Activated naive CD8-positive, alpha-beta T cell treated with anti-CD3 and anti-CD28 coated beads for 36 hours (primary cell): ENCODE measurements around the gene GTF2A1. TPM values are rescaled to one million over a fixed set of nuclear protein-coding genes. Genes with fewer than 3 reads are reported as not detected.

Experiments
- DNase-seq: peaks from one replicate; pipeline ENCODE4 v3.0.0; 2021
- H3K27ac Mint-ChIP-seq: one replicate; pipeline ENCODE4 v1.8.0; 2022; ENCODE audit warnings: mild to moderate bottlenecking, moderate library complexity, mixed read lengths
- H3K27me3 Mint-ChIP-seq: one replicate; pipeline ENCODE4 v1.8.0; 2022; ENCODE audit warnings: mild to moderate bottlenecking, mixed read lengths
- H3K36me3 Mint-ChIP-seq: one replicate; pipeline ENCODE4 v1.8.0; 2021; ENCODE audit warnings: mild to moderate bottlenecking, mixed read lengths
- H3K4me1 Mint-ChIP-seq: one replicate; pipeline ENCODE4 v1.8.0; 2021; ENCODE audit warnings: mixed read lengths
- H3K4me3 Mint-ChIP-seq: one replicate; pipeline ENCODE4 v1.8.0; 2022; ENCODE audit warnings: mild to moderate bottlenecking, moderate library complexity, mixed read lengths
- H3K9me3 Mint-ChIP-seq: one replicate; pipeline ENCODE4 v1.8.0; 2022; ENCODE audit warnings: mixed read lengths
- total RNA-seq, 2 experiments: library from RNA; stranded (reverse); gene quantifications; one replicate each; pipeline ENCODE4 v1.2.3, GENCODE V29; 2021

The GTF2A1 gene
- total RNA-seq, 2 experiments from 2014 or later: 42.5 TPM

GRCh38 chr14:81211844-81212243 is 8.9 kb downstream of the GTF2A1 start:
- DNase-seq: peak; percentile 12
- no peak overlapping the region for H3K27ac Mint-ChIP-seq
- H3K27me3 Mint-ChIP-seq: no peaks in the 10 kb centered on the region
- H3K4me1 Mint-ChIP-seq: peaks cover 37% of the 10 kb centered on the region
- no peak overlapping the region for H3K4me3 Mint-ChIP-seq
- no peaks in the 10 kb centered on the region for H3K9me3 Mint-ChIP-seq
- peaks cover 36% of the 10 kb centered on the region for H3K36me3 Mint-ChIP-seq

GRCh38 chr14:81209167-81209836 is 11.5 kb downstream of the GTF2A1 start:
- no peak overlapping the region for H3K27ac Mint-ChIP-seq

GRCh38 chr14:81208489-81208888 is 12.3 kb downstream of the GTF2A1 start:
- Mint-ChIP-seq H3K27ac (no peak overlapping the region), H3K36me3 (peaks cover 28% of the 10 kb centered on the region), H3K4me3 (no peak overlapping the region), H3K4me1 (peaks cover 48% of the 10 kb centered on the region), H3K27me3 (no peaks in the 10 kb centered on the region), H3K9me3 (no peaks in the 10 kb centered on the region)
- no peak for DNase-seq

More at GRCh38 chr14:81209167-81209836, 11.5 kb downstream of the GTF2A1 start:
- Mint-ChIP-seq H3K4me3 (no peak overlapping the region), H3K9me3 (no peaks in the 10 kb centered on the region), H3K4me1 (peaks cover 52% of the 10 kb centered on the region), H3K27me3 (no peaks in the 10 kb centered on the region), H3K36me3 (peaks cover 29% of the 10 kb centered on the region)
- DNase-seq: no peak

GRCh38 chr14:81206115-81206514 is 14.6 kb downstream of the GTF2A1 start:
- no peak for DNase-seq
- no peak overlapping the region for H3K27ac Mint-ChIP-seq
- no peaks in the 10 kb centered on the region for H3K27me3 Mint-ChIP-seq
- peaks cover 34% of the 10 kb centered on the region for H3K4me1 Mint-ChIP-seq
- no peak overlapping the region for H3K4me3 Mint-ChIP-seq
- no peaks in the 10 kb centered on the region for H3K9me3 Mint-ChIP-seq
- peaks cover 37% of the 10 kb centered on the region for H3K36me3 Mint-ChIP-seq

GRCh38 chr14:81205639-81206038 is 15.1 kb downstream of the GTF2A1 start:
- no peak for DNase-seq
- Mint-ChIP-seq H3K4me3 (no peak overlapping the region), H3K36me3 (peaks cover 38% of the 10 kb centered on the region), H3K9me3 (no peaks in the 10 kb centered on the region), H3K4me1 (peaks cover 31% of the 10 kb centered on the region), H3K27ac (no peak overlapping the region), H3K27me3 (no peaks in the 10 kb centered on the region)

- Mint-ChIP-seq H3K27me3 (no peaks in the 10 kb centered on the region), H3K4me1 (peaks cover 20% of the 10 kb centered on the region), H3K4me3 (no peak overlapping the region), H3K36me3 (peaks cover 37% of the 10 kb centered on the region), H3K9me3 (no peaks in the 10 kb centered on the region), H3K27ac (peak overlapping the region; percentile 66)
- no peak for DNase-seq
These were observed 20.7 kb downstream of the GTF2A1 start for GRCh38 chr14:81200054-81200453.

- peaks cover 41% of the 10 kb centered on the region for H3K36me3 Mint-ChIP-seq
- H3K4me1 Mint-ChIP-seq: peaks cover 21% of the 10 kb centered on the region
- H3K27ac Mint-ChIP-seq: no peak overlapping the region
- no peak overlapping the region for H3K4me3 Mint-ChIP-seq
- H3K9me3 Mint-ChIP-seq: no peaks in the 10 kb centered on the region
- no peak for DNase-seq
- no peaks in the 10 kb centered on the region for H3K27me3 Mint-ChIP-seq
These were observed 21.7 kb downstream of the GTF2A1 start for GRCh38 chr14:81199084-81199483.

GRCh38 chr14:81198651-81199050 is 22.1 kb downstream of the GTF2A1 start:
- Mint-ChIP-seq H3K27ac (no peak overlapping the region), H3K4me1 (peaks cover 24% of the 10 kb centered on the region), H3K36me3 (peaks cover 40% of the 10 kb centered on the region), H3K4me3 (no peak overlapping the region), H3K27me3 (no peaks in the 10 kb centered on the region), H3K9me3 (no peaks in the 10 kb centered on the region)
- DNase-seq: no peak

GRCh38 chr14:81193924-81194633 is 26.7 kb downstream of the GTF2A1 start:
- no peak for DNase-seq
- Mint-ChIP-seq H3K4me3 (no peak overlapping the region), H3K27ac (no peak overlapping the region), H3K27me3 (no peaks in the 10 kb centered on the region), H3K9me3 (no peaks in the 10 kb centered on the region), H3K4me1 (peaks cover 37% of the 10 kb centered on the region), H3K36me3 (peaks cover 38% of the 10 kb centered on the region)

- Mint-ChIP-seq H3K4me3 (peak overlapping the region; percentile 65), H3K27ac (peak overlapping the region; percentile 87), H3K27me3 (no peaks in the 10 kb centered on the region), H3K36me3 (peaks cover 49% of the 10 kb centered on the region), H3K9me3 (no peaks in the 10 kb centered on the region), H3K4me1 (peaks cover 46% of the 10 kb centered on the region)
- peak; percentile 12 for DNase-seq
These were observed 28.2 kb downstream of the GTF2A1 start for GRCh38 chr14:81192594-81192993.

- Mint-ChIP-seq H3K36me3 (peaks cover 47% of the 10 kb centered on the region), H3K27me3 (no peaks in the 10 kb centered on the region)
These were observed 32.8 kb downstream of the GTF2A1 start for GRCh38 chr14:81187832-81188522.

GRCh38 chr14:81179631-81180030 is 41.1 kb downstream of the GTF2A1 start:
- Mint-ChIP-seq H3K27me3 (no peaks in the 10 kb centered on the region), H3K4me3 (no peak overlapping the region), H3K27ac (no peak overlapping the region), H3K36me3 (peaks cover 24% of the 10 kb centered on the region), H3K4me1 (peaks cover 12% of the 10 kb centered on the region), H3K9me3 (no peaks in the 10 kb centered on the region)
- DNase-seq: no peak

More at GRCh38 chr14:81187832-81188522, 32.8 kb downstream of the GTF2A1 start:
- Mint-ChIP-seq H3K9me3 (peaks cover 1% of the 10 kb centered on the region), H3K27ac (peak overlapping the region; percentile 56), H3K4me3 (no peak overlapping the region), H3K4me1 (peaks cover 41% of the 10 kb centered on the region)
- DNase-seq: no peak

GRCh38 chr14:81178063-81178462 is 42.7 kb downstream of the GTF2A1 start:
- no peak for DNase-seq
- H3K27me3 Mint-ChIP-seq: no peaks in the 10 kb centered on the region
- H3K27ac Mint-ChIP-seq: no peak overlapping the region
- H3K36me3 Mint-ChIP-seq: peaks cover 19% of the 10 kb centered on the region
- peaks cover 8% of the 10 kb centered on the region for H3K4me1 Mint-ChIP-seq
- H3K9me3 Mint-ChIP-seq: no peaks in the 10 kb centered on the region
- H3K4me3 Mint-ChIP-seq: no peak overlapping the region

- peaks cover 14% of the 10 kb centered on the region for H3K36me3 Mint-ChIP-seq
- no peak overlapping the region for H3K27ac Mint-ChIP-seq
- H3K27me3 Mint-ChIP-seq: no peaks in the 10 kb centered on the region
- DNase-seq: no peak
- no peak overlapping the region for H3K4me3 Mint-ChIP-seq
- no peaks in the 10 kb centered on the region for H3K9me3 Mint-ChIP-seq
- H3K4me1 Mint-ChIP-seq: peaks cover 8% of the 10 kb centered on the region
These were observed 43.5 kb downstream of the GTF2A1 start for GRCh38 chr14:81177225-81177624.

- Mint-ChIP-seq H3K9me3 (no peaks in the 10 kb centered on the region), H3K27ac (no peak overlapping the region), H3K4me1 (peaks cover 8% of the 10 kb centered on the region), H3K4me3 (no peak overlapping the region), H3K27me3 (no peaks in the 10 kb centered on the region), H3K36me3 (peaks cover 8% of the 10 kb centered on the region)
- DNase-seq: no peak
These were observed 44.5 kb downstream of the GTF2A1 start for GRCh38 chr14:81176241-81176640.
